ES-I3 (cell line): ENCODE measurements around the gene FKBP6.
"Not testable (repeated sequence)": the region's sequence is repeated elsewhere in the genome, so short reads cannot be mapped to it uniquely, and the experiment has no call there.

Experiments used
- H3K36me3 ChIP-seq: 2 replicates; pipeline ENCODE4 v1.6.1; 2013; ENCODE audit warnings: mild to moderate bottlenecking, low read length, control low read depth, moderate library complexity; ENCODE audit not compliant: insufficient read depth
- H3K4me1 ChIP-seq: 2 replicates; pipeline ENCODE4 v1.6.1; 2013; ENCODE audit warnings: mild to moderate bottlenecking, control low read depth, low read length; ENCODE audit not compliant: insufficient read depth
- H3K9ac ChIP-seq: 2 replicates; pipeline ENCODE4 v1.6.1; 2013; ENCODE audit warnings: low read depth, mild to moderate bottlenecking, low read length, moderate library complexity
- H3K9me3 ChIP-seq: 2 replicates; pipeline ENCODE4 v1.6.1; 2013; ENCODE audit warnings: mild to moderate bottlenecking, low read length, moderate library complexity; ENCODE audit not compliant: control insufficient read depth, insufficient read depth

The FKBP6 gene

GRCh38 chr7:73377413-73378200, 49.6 kb downstream of the FKBP6 start:
- not testable (repeated sequence) for H3K9me3 ChIP-seq, H3K4me1 ChIP-seq, H3K9ac ChIP-seq, H3K36me3 ChIP-seq

DNA sequence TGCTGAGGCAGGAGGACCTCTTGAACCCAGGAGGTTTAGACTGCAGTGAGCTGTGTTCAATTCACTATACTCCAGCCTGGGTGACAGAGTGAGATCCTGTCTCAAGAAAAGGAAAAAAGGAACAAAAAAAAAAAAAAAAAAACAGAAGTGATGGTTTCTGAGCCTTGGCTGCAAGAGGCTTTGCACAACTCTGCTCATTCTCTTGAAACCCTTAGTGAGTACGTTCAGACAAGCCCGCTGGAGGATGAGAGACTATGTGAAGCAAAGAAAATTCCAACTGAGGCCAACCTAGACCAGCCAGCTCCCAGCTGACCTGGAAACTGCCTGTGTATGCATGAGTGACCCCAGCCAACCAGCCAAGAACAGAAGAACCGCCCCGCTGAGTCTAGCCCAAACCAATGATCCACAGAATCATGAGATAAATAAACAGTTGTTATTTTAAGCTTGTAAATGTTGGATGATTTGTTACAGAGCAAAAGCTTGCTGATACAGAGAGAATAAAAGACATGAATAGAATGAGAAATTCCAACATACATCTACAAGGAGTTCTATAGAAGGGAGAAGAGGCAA, 55.1 kb downstream of the FKBP6 start:
- no peaks in the 10 kb centered on the region for H3K4me1 ChIP-seq
- peaks cover 7% of the 10 kb centered on the region; the same call in 1 of the 2 replicates for H3K9me3 ChIP-seq
- H3K36me3 ChIP-seq, result no peaks in the 10 kb centered on the region
- no peak overlapping the region for H3K9ac ChIP-seq

DNA sequence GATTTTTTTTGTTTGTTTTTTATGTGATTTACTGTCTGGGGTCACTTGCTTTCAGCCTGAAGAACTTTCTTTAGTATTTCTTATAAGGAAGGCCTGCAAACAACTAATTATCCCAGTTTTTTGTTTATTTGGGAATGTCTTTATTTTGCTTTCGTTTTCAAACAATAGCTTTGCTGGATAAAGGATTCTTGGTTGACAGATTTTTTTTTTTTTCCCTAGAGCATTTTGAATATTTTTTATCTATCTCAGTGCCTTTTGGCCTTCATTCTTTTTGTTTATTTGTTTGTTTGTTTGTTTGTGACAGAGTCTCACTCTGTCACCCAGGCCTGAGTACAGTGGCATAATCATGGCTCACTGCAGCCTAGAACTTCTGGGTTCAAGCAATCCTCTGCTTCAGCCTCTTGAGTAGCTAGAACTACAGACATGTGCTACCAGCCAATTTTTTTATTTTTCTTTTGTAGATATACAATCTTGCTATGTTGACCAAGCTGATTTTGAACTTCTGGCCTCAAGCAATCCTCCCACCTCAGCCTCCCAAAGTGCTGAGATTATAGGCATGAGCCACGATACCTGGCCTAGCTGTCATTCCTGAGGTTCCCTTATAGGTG, 59.4 kb downstream of the FKBP6 start:
- H3K4me1 ChIP-seq, result no peaks in the 10 kb centered on the region
- H3K9me3 ChIP-seq, result peaks cover 7% of the 10 kb centered on the region; the same call in 1 of the 2 replicates
- H3K9ac ChIP-seq, result no peak overlapping the region
- H3K36me3 ChIP-seq, result no peaks in the 10 kb centered on the region

DNA sequence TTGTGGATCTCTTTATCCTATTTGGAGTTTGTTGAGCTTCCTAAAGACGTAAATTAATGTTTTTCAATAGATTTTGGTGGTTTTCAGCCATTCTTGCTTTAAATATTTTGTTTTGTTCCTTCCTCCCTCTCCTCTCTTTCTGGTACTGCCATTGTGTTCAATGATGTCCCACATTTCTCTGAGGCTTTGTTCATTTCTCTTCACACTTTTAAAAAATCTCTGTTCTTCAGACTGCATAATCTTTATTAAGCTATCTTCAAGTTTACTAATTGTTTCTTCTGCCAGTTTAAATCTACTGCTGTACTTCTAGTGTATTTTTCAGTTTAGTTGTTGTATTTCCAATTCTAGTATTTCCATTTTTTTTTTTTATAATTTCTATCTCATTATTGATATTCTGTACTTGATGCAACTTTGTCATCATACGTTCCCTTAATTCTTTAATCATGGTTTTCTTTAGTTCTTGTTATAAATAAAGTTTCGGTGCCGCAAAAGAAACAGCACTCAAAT, 60.0 kb downstream of the FKBP6 start:
- Histone ChIP-seq H3K9me3 (peaks cover 7% of the 10 kb centered on the region; the same call in 1 of the 2 replicates), H3K9ac (no peak overlapping the region), H3K4me1 (no peaks in the 10 kb centered on the region), H3K36me3 (no peaks in the 10 kb centered on the region)

- Histone ChIP-seq H3K36me3 (no peaks in the 10 kb centered on the region), H3K9ac (no peak overlapping the region), H3K9me3 (peaks cover 7% of the 10 kb centered on the region; the same call in 1 of the 2 replicates), H3K4me1 (no peaks in the 10 kb centered on the region; the same call in 1 of the 2 replicates)
These were observed 63.4 kb downstream of the FKBP6 start for GRCh38 chr7:73391396-73391795.

DNA sequence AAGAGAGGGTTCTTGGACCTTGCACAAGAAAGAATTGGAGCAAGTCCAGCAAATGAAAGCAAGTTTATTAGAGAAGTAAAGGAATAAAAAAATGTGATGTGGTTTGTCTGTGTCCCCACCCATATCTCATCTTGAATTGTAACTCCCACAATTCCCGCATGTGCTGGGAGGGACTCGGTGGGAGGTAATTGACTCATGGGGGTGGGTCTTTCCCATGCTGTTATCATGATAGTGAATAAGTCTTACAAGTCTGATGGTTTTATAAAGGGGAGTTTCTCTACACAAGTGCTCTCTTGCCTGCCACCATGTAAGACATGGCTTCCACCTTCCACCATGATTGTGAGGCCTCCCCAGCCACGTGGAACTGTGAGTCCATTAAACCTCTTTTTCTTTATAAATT, 66.5 kb downstream of the FKBP6 start:
- Histone ChIP-seq H3K9me3 (no peaks in the 10 kb centered on the region), H3K9ac (no peak overlapping the region), H3K36me3 (no peaks in the 10 kb centered on the region), H3K4me1 (peaks cover 5% of the 10 kb centered on the region)

DNA sequence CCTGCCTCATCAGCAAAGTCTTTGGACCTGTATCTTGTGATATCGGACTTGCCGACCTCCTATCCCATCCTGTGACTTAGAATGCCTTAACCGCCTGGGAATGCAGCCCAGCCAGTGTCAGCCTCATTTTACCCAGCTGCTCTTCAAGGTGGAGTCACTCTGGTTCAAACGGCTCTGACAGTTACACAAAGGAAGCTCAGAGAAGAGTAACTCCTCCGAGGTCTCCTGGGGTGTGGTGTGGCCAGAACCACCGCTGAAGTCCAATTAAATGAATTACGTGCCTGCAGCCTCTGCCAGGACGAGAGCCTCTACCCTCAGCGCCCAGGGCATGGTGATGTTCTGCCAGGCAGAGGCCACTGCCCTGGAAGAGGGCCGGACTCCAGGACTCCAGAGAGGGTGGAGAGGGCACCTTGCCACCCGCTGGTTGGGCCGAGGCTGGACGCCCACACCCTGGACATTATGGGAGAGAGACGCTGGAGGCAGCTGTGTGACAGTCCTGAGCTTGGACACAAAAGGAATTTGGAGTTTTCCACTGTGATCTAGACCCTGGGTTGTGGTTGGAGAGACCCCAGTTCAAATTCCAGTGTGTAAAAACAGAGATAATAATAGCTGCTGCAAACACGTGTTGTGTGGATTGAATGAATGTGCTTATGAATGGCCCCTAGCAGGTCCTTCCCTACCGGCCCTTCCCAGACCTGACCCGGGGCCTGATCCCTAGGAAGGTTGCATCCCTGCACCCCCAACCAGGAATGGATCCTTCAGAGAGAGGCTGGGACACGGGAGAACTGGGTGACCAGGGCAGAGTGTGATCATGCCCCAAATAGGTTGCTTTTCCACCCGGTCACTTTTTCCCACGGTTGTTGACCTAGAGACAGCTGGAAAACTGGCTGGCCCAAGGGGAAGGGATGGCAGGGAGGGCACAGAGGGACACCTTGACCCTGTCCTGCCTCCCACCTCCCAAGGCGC, 67.9 kb downstream of the FKBP6 start:
- Histone ChIP-seq H3K9me3 (no peaks in the 10 kb centered on the region), H3K36me3 (no peaks in the 10 kb centered on the region), H3K9ac (no peak overlapping the region), H3K4me1 (peaks cover 5% of the 10 kb centered on the region)

GRCh38 chr7:73397521-73398281, 69.7 kb downstream of the FKBP6 start:
- Histone ChIP-seq H3K4me1 (peaks cover 5% of the 10 kb centered on the region), H3K36me3 (no peaks in the 10 kb centered on the region), H3K9ac (peak overlapping the region; percentile 60), H3K9me3 (no peaks in the 10 kb centered on the region)

DNA sequence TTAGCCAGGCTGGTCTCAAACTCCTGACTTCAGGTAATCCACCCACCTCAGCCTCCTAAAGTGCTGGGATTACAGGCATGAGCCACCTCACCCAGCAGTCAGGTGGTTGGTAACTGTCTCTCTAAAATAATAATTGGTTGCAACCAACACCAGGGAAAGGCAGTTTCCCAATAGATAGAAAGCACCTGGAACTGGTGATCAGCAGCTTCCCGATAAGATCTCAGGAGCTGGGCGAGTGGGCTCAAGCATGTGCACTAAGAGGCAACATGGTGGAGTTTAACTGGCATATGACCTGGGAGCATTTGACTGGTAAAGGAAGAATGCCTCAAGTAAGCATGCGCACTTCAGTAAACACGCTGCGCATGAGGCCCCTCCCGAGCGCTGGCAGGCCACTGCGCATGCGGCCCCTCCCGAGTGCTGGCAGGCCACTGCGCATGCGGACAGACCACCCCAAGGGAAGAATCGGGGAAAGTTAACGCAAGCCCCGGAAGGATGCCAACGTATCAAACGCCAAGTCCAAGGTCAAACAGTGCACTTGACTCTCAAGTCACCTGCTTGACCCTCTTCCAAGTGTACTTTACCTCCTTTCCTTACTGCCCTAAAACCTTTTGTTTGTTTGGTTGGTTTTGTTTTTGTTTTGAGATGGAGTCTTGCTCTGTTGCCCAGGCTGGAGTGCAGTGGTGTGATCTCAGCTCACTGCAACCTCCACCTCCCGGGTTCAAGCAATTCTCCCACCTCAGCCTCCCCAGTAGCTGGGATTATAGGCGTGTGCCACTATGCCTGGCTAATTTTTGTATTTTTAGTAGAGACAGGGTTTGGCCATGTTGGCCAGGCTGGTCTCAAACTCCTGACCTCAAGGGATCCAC, 71.5 kb downstream of the FKBP6 start:
- not testable (repeated sequence) for H3K9ac ChIP-seq, H3K9me3 ChIP-seq, H3K4me1 ChIP-seq, H3K36me3 ChIP-seq

DNA sequence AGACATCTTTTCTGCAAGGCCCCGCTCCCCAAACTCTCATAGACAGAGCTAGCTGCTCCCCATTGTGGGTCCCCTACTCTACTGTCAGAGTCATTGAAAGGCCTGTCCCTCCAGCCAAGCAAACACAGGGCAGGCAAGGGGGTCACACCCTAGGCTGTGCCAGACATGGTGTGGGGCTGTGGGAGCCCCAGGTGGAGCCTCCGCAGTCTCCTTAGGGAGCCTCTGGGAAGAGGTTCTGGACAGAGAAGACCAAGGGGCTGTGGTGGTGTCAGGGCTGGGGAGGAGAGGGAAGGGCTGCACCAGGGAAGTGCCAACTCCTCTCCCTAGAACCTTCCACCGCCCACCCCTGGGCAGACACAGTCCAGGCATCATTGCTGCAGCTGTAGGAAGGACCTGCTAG, 76.9 kb downstream of the FKBP6 start:
- H3K36me3 ChIP-seq, H3K9me3 ChIP-seq, H3K4me1 ChIP-seq, H3K9ac ChIP-seq: not testable (repeated sequence)
